ENCODE results near the gene CLDN6. TPM values are rescaled to one million over a fixed set of nuclear protein-coding genes. Genes with fewer than 3 reads are reported as not detected.
A peak's percentile ranks its signal among the peaks of the same experiment; 100 is the strongest.

CLDN6 gene
- total RNA-seq = not detected
- not detected for polyA plus RNA-seq

- H3K27me3 Mint-ChIP-seq = peaks cover 2 to 8% of the 10 kb centered on the region in 2 donors
- H3K9me3 Mint-ChIP-seq = no peaks in the 10 kb centered on the region
- H3K4me3 ChIP-seq (ENCODE audit: low read length) = no peak within 1 kb of the TSS
- ChIA-PET POLR2A (no interaction called here), CTCF (interaction anchor here (5.8 to 17.8 kb wide), 2 partner anchors 12 kb away, joined by 58 to 289 read pairs; partner anchors contain the start of gene CLDN9)
- H3K36me3 Mint-ChIP-seq = no peaks in the 10 kb centered on the region
- H3K27ac Mint-ChIP-seq = peak within 1 kb of the TSS in 2 of 8 donors; percentile 43 to 50
- H3K27ac ChIP-seq (ENCODE audit: low read depth, low read length) = no peak within 1 kb of the TSS
- H3K9me3 ChIP-seq (ENCODE audit: low read length) = no peaks in the 10 kb centered on the region
- no peaks in the 10 kb centered on the region for H3K27me3 ChIP-seq (ENCODE audit: insufficient read depth, low read length, poor library complexity, severe bottlenecking)
- H3K4me3 Mint-ChIP-seq = peak within 1 kb of the TSS in 2 of 7 donors; percentile 28 to 48
- peaks cover 35% of the 10 kb centered on the region for H3K4me1 ChIP-seq (ENCODE audit: insufficient read depth, low read length)
- H3K4me1 Mint-ChIP-seq = peaks cover 26 to 41% (median 27%) of the 10 kb centered on the region in 3 donors
- H3K36me3 ChIP-seq (ENCODE audit: insufficient read depth, low read length) = no peaks in the 10 kb centered on the region
- DNase-seq = no peak
Measured at GRCh38 chr16:3017794-3018506, at the start of gene CLDN6. TSS of gene CLDN6 (minus strand) at chr16:3018183. CDS start at chr16:3016021, 2,162 bp downstream.

- POLR2A ChIA-PET = interaction anchor here (1.0 to 5.2 kb wide), 7 partner anchors 10 to 92 kb away, joined by 3 to 53 read pairs (median 4); partner anchors contain the start of gene ZSCAN10
Measured at GRCh38 chr16:3066440-3066748, 48.4 kb upstream of the CLDN6 start.

GRCh38 chr16:3065742-3066439 lies 47.9 kb upstream of the CLDN6 start:
- H3K4me3 Mint-ChIP-seq = peak overlapping the region; percentile 98 to 100 (median 100)
- POLR2A ChIA-PET = interaction anchor here (1.0 to 5.2 kb wide), 9 partner anchors 11 to 93 kb away, joined by 3 to 53 read pairs (median 5); partner anchors contain the start of gene ZSCAN10

More at GRCh38 chr16:3066440-3066748, 48.4 kb upstream of the CLDN6 start:
- no peaks in the 10 kb centered on the region for H3K9me3 ChIP-seq (ENCODE audit: low read length)
- peak overlapping the region; percentile 92 for H3K4me3 ChIP-seq (ENCODE audit: low read length)
- H3K27me3 Mint-ChIP-seq = no peaks in the 10 kb centered on the region
- DNase-seq = no peak
- H3K4me3 Mint-ChIP-seq = peak overlapping the region; percentile 98 to 100 (median 100)
- no peaks in the 10 kb centered on the region for H3K27me3 ChIP-seq (ENCODE audit: insufficient read depth, low read length, poor library complexity, severe bottlenecking)
- peaks cover 61% of the 10 kb centered on the region for H3K4me1 ChIP-seq (ENCODE audit: insufficient read depth, low read length)
- peaks cover 19% of the 10 kb centered on the region for H3K36me3 ChIP-seq (ENCODE audit: insufficient read depth, low read length)
- peaks cover 0 to 2% (median 0%) of the 10 kb centered on the region in 5 donors for H3K9me3 Mint-ChIP-seq
- H3K27ac Mint-ChIP-seq = peak overlapping the region; percentile 88 to 99 (median 96)
- H3K27ac ChIP-seq (ENCODE audit: low read depth, low read length) = peak overlapping the region; percentile 81
- H3K36me3 Mint-ChIP-seq = peaks cover 18 to 50% (median 30%) of the 10 kb centered on the region in 3 donors
- H3K4me1 Mint-ChIP-seq = peaks cover 57 to 80% (median 73%) of the 10 kb centered on the region in 3 donors
- CTCF ChIA-PET = interaction anchor here (0.7 to 10.5 kb wide), 6 partner anchors 11 to 66 kb away, joined by 3 to 99 read pairs (median 8); no protein-coding TSS in a partner anchor

GRCh38 chr16:3065069-3065741 lies 47.2 kb upstream of the CLDN6 start, which contains the start of gene IL32:
TSS of gene IL32 (plus strand) at chr16:3065640. CDS start at chr16:3065812, 172 bp downstream.
- Mint-ChIP-seq H3K36me3 (peaks cover 17 to 46% (median 28%) of the 10 kb centered on the region in 3 donors), H3K4me3 (peak within 1 kb of the TSS; percentile 98 to 100 (median 100)), H3K27ac (peak within 1 kb of the TSS; percentile 88 to 99 (median 96)), H3K9me3 (peaks cover 0 to 2% (median 0%) of the 10 kb centered on the region in 5 donors), H3K27me3 (no peaks in the 10 kb centered on the region), H3K4me1 (peaks cover 49 to 74% (median 68%) of the 10 kb centered on the region in 3 donors)
- Histone ChIP-seq H3K36me3 (ENCODE audit: insufficient read depth, low read length) (peaks cover 19% of the 10 kb centered on the region), H3K27me3 (ENCODE audit: insufficient read depth, low read length, poor library complexity, severe bottlenecking) (no peaks in the 10 kb centered on the region), H3K9me3 (ENCODE audit: low read length) (no peaks in the 10 kb centered on the region), H3K4me1 (ENCODE audit: insufficient read depth, low read length) (peaks cover 54% of the 10 kb centered on the region), H3K4me3 (ENCODE audit: low read length) (peak within 1 kb of the TSS; percentile 92), H3K27ac (ENCODE audit: low read depth, low read length) (peak within 1 kb of the TSS; percentile 81)
- ChIA-PET CTCF (interaction anchor here (0.6 to 10.5 kb wide), 13 partner anchors 9 to 98 kb away, joined by 3 to 99 read pairs (median 5); partner anchors contain the start of gene ZSCAN10), POLR2A (interaction anchor here (0.9 to 5.2 kb wide), 8 partner anchors 11 to 93 kb away, joined by 3 to 53 read pairs (median 6); partner anchors contain the start of gene ZSCAN10)
- DNase-seq = peak; percentile 44 to 74 (median 65)

More at GRCh38 chr16:3065742-3066439, 47.9 kb upstream of the CLDN6 start:
- Histone ChIP-seq H3K27ac (ENCODE audit: low read depth, low read length) (peak overlapping the region; percentile 81), H3K4me3 (ENCODE audit: low read length) (peak overlapping the region; percentile 92), H3K9me3 (ENCODE audit: low read length) (no peaks in the 10 kb centered on the region), H3K4me1 (ENCODE audit: insufficient read depth, low read length) (peaks cover 56% of the 10 kb centered on the region), H3K27me3 (ENCODE audit: insufficient read depth, low read length, poor library complexity, severe bottlenecking) (no peaks in the 10 kb centered on the region), H3K36me3 (ENCODE audit: insufficient read depth, low read length) (peaks cover 19% of the 10 kb centered on the region)
- CTCF ChIA-PET = interaction anchor here (0.6 to 10.5 kb wide), 14 partner anchors 11 to 97 kb away, joined by 3 to 99 read pairs (median 4); partner anchors contain the start of gene ZSCAN10
- peak overlapping the region; percentile 88 to 99 (median 96) for H3K27ac Mint-ChIP-seq
- peaks cover 52 to 75% (median 68%) of the 10 kb centered on the region in 3 donors for H3K4me1 Mint-ChIP-seq
- H3K36me3 Mint-ChIP-seq = peaks cover 18 to 49% (median 30%) of the 10 kb centered on the region in 3 donors
- H3K27me3 Mint-ChIP-seq = no peaks in the 10 kb centered on the region
- peaks cover 0 to 2% (median 0%) of the 10 kb centered on the region in 5 donors for H3K9me3 Mint-ChIP-seq
- DNase-seq = peak in 1 of 5 donors; percentile 52

- peaks cover 10 to 38% (median 19%) of the 10 kb centered on the region in 3 donors for H3K36me3 Mint-ChIP-seq
- peaks cover 51% of the 10 kb centered on the region for H3K4me1 ChIP-seq (ENCODE audit: insufficient read depth, low read length)
Measured at GRCh38 chr16:3063625-3064386, 45.8 kb upstream of the CLDN6 start.

GRCh38 chr16:3062553-3062952 lies 44.6 kb upstream of the CLDN6 start:
- Histone ChIP-seq H3K4me1 (ENCODE audit: insufficient read depth, low read length) (peaks cover 43% of the 10 kb centered on the region), H3K27me3 (ENCODE audit: insufficient read depth, low read length, poor library complexity, severe bottlenecking) (no peaks in the 10 kb centered on the region), H3K9me3 (ENCODE audit: low read length) (no peaks in the 10 kb centered on the region), H3K36me3 (ENCODE audit: insufficient read depth, low read length) (peaks cover under 1% of the 10 kb centered on the region), H3K4me3 (ENCODE audit: low read length) (no peak overlapping the region), H3K27ac (ENCODE audit: low read depth, low read length) (no peak overlapping the region)
- DNase-seq = no peak
- H3K4me3 Mint-ChIP-seq = peak overlapping the region in 3 of 7 donors; percentile 12 to 100 (median 40)
- H3K9me3 Mint-ChIP-seq = peaks cover 0 to 2% (median 0%) of the 10 kb centered on the region in 5 donors
- ChIA-PET POLR2A (no interaction called here), CTCF (interaction anchor here (10.5 kb wide), 1 partner anchor 65 kb away, joined by 99 read pairs; no protein-coding TSS in a partner anchor)
- H3K4me1 Mint-ChIP-seq = peaks cover 40 to 67% (median 55%) of the 10 kb centered on the region in 3 donors
- H3K27me3 Mint-ChIP-seq = no peaks in the 10 kb centered on the region
- H3K27ac Mint-ChIP-seq = peak overlapping the region; percentile 29 to 99 (median 95)
- H3K36me3 Mint-ChIP-seq = peaks cover 7 to 28% (median 11%) of the 10 kb centered on the region in 3 donors

More at GRCh38 chr16:3063625-3064386, 45.8 kb upstream of the CLDN6 start:
- H3K4me3 Mint-ChIP-seq = peak overlapping the region; percentile 98 to 100 (median 100)
- H3K9me3 ChIP-seq (ENCODE audit: low read length) = no peaks in the 10 kb centered on the region
- H3K27ac Mint-ChIP-seq = peak overlapping the region; percentile 88 to 99 (median 95)
- H3K9me3 Mint-ChIP-seq = peaks cover 0 to 2% (median 0%) of the 10 kb centered on the region in 5 donors
- CTCF ChIA-PET = interaction anchor here (1.0 to 10.5 kb wide), 5 partner anchors 13 to 68 kb away, joined by 3 to 99 read pairs (median 3); no protein-coding TSS in a partner anchor
- H3K4me3 ChIP-seq (ENCODE audit: low read length) = no peak overlapping the region
- H3K36me3 ChIP-seq (ENCODE audit: insufficient read depth, low read length) = peaks cover 13% of the 10 kb centered on the region
- POLR2A ChIA-PET = interaction anchor here (0.6 to 5.2 kb wide), 4 partner anchors 13 to 66 kb away, joined by 3 to 53 read pairs (median 4); no protein-coding TSS in a partner anchor
- H3K4me1 Mint-ChIP-seq = peaks cover 43 to 71% (median 63%) of the 10 kb centered on the region in 3 donors
- no peak overlapping the region for H3K27ac ChIP-seq (ENCODE audit: low read depth, low read length)
- no peak for DNase-seq
- H3K27me3 ChIP-seq (ENCODE audit: insufficient read depth, low read length, poor library complexity, severe bottlenecking) = no peaks in the 10 kb centered on the region
- no peaks in the 10 kb centered on the region for H3K27me3 Mint-ChIP-seq
